Left renal pelvis (tissue), 4 donors: ENCODE results near the gene ZAP70. TPM values are rescaled to one million over a fixed set of nuclear protein-coding genes. Genes with fewer than 3 reads are reported as not detected.

ENCODE experiments used
- DNase-seq, 4 donors: peaks; one replicate each; pipeline ENCODE4 v3.0.0-alpha.2; 2013; ENCODE audit warnings: low read depth in 4 of 4, low spot score in 3 of 4
- polyA plus RNA-seq, 4 donors: library from polyadenylated mRNA; unstranded; fragments of 120-200 nt; gene quantifications; one replicate each; pipeline ENCODE4 v1.2.1, GENCODE V29; 2013; ENCODE audit not compliant: insufficient read length in 4 of 4

ZAP70 gene
- polyA plus RNA-seq, 4 donors = 0.80 to 2.7 (median 1.8) TPM

- DNase-seq = no peak
Measured at GRCh38 chr2:97715951-97716694, 2.7 kb downstream of the ZAP70 start.

DNA sequence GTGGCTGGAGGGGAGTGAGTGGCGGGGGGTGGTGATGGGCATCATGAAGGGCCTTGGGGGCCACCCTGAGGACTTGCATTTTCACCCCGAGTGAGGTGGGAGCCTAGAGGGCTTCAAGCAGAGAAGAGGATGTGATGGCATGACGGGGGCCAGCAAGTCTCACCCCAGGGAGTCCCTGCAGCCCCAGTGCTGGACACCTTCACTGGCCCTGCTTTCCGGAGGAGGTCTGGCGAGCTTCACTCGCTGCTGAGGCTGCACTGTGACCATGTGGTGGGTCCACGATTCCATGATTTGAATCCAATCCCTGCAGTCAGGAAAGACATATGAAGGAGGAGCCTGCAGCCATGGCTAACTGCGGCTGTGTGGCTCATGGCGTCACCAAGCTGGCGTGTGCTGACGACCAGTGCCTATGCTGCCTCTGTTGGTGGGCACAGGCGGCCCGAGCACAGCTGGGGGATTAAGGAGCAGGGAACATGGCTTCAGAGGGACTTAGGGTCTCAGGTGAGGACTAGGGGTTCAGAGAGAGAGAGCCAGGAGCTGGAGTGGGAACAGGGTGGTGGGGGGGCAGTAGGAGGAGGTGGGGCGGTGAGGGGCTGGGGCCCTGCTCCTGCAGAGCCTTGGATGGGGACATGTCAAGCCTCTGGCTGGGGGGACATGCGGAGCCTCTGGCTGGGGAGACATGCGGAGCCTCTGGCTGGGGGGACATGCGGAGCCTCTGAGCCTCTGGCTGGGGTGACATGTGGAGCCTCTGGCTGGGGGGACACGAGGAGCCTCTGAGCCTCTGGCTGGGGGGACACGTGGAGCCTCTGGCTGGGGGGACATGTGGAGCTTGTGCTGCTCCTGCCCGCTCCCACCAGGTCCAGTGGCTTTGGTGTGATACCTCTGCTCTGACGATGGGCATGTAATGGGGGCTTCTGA lies 3.6 kb downstream of the ZAP70 start:
- no peak for DNase-seq

- DNase-seq = no peak
Measured at GRCh38 chr2:97717613-97717995, 4.2 kb downstream of the ZAP70 start.

DNA sequence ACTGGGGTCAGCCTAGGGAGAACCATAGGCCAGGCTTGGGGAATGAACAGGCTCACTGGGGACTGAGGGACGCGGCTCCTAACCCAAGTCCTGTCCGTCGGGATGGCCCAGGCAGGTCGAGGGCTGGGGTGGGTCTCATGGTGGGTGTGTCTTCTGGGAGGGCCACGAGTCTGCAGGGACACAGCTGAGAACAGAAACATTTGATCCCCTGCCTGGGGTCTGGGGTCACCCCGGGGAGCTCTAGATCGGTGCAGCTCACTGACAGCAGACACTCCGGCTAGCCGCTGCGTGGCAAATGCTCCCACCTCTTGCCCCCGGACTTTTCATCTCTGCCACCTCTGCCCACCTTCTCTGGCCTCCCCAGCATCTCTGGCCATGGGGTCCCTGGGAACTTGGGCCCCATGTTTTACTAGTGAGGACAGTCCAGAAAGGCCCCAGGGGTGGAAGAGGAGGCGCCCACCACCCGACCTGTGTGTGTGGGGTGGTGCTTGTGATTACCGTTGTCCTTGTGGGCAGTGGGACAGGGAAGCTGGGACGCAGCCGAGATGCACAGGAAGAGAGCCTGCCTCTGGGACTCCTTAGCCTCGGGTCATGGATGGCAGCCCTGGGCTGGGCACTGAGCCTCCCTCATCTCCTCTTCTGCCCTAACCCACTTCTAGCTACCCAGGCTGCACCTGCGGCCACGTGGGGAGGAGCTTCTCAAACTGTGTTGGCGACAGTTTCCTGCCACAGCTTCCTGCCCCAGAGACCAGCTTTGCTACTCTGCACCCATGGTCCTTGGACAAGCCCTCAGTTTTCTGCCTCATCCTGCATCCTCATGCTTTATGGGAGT lies 4.9 kb downstream of the ZAP70 start:
- DNase-seq = no peak

GRCh38 chr2:97718942-97719341 lies 5.6 kb downstream of the ZAP70 start:
- DNase-seq = no peak

DNA sequence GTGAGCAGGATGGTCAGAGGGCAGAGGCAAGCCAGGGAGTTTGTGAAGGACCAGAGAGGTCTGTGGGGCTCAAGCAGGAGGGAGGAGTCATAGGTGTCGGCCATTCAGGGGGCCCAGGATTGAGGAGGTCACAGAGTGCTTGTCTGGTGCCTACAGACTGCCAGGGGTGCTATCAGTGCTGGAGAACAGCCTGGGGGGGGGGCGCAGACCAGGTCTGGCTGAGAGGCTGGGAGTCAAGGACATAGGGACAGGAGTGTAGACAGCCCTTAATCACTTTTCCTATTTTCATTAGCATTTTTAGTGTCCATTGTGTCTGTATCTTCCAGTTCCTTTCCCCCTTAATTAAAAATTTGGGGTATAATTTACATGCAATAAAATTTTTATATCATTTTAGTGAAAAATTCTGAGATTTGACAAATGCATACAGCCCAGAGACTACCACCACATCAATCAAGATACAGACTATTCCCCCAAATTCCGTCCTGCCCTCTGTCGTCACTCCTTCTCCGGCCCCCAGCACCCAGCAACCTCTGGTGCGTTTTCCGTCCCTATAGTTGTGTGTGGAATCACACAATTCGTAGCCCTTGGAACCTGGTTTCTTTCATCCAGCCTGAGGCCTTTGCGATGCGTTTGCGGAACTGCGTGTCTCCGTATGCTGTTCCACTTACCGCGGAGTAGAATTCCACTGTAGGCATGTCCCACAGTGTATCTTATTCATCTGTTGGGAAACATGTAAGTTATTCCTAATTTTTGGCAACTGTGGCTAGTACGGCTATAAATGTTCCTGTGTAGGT lies 6.2 kb downstream of the ZAP70 start:
- no peak for DNase-seq

GRCh38 chr2:97720746-97721145 lies 7.4 kb downstream of the ZAP70 start:
- no peak for DNase-seq

- DNase-seq = no peak
Measured at GRCh38 chr2:97722227-97722626, 8.9 kb downstream of the ZAP70 start.

- DNase-seq = no peak
Measured at GRCh38 chr2:97723156-97724072, 10.0 kb downstream of the ZAP70 start.

DNA sequence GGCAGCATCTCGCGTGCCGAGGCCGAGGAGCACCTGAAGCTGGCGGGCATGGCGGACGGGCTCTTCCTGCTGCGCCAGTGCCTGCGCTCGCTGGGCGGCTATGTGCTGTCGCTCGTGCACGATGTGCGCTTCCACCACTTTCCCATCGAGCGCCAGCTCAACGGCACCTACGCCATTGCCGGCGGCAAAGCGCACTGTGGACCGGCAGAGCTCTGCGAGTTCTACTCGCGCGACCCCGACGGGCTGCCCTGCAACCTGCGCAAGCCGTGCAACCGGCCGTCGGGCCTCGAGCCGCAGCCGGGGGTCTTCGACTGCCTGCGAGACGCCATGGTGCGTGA lies 10.7 kb downstream of the ZAP70 start:
- DNase-seq = no peak

DNA sequence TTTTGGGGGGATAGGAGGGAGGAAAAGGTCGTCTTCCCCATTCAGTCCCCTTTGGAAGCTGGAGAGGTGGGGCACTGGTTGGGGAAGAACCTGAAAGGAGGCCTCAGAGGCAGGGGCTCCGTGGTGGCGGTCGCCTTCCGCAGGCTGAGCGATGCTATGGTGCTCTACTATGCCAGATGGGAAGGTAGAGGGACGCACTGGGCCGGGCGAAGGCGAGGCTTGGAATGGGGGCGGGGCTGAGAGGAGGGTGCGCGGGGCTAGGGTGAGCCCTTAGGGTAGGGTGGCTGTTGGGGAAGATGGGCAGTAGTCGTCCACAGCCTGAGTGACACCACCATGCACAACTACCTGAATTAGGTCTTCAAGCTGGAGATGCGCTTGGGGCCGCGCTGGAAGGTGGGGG lies 11.1 kb downstream of the ZAP70 start:
- no peak for DNase-seq

- DNase-seq = no peak
Measured at GRCh38 chr2:97724946-97725688, 11.7 kb downstream of the ZAP70 start.

DNA sequence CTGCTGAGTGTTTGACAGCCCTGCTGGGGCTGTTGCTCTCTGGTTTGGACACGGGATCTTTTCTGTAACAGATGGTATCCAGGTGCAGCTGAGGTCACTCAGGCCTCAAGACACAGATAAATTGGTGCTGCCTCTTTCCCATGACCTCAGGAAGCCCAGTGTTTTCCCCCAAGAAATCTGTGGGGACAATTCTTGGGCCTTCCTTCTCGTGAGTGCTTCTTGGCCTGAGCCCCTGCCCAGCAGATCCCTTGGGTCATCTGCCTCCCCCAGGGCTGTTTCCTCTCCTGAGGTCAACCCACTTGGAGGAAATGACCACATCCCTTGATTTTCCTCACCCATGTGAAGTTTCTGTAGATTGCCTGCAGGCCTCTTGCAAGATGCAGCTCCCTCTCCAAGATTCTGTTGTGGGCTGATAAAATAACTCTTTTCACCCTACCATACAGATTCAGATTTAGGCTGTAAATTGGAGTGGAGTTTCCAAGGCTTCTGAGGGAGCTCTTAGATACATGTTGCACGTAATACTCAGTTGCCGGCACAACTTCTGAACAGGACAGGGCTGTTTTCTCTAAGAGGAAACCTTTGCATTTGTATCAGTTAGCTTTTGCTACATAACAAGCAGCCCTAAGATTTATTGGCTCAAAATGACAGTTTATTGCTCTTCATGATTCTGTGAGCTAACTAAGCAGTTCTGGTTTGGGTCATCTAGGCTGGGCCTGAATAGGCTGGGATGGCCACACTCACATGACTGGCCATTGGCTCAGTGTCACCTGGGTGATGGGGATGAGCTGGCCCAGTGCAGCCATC lies 13.1 kb downstream of the ZAP70 start:
- no peak for DNase-seq

GRCh38 chr2:97727296-97727695 lies 13.9 kb downstream of the ZAP70 start:
- DNase-seq = no peak

GRCh38 chr2:97728091-97728731 lies 14.8 kb downstream of the ZAP70 start:
- no peak for DNase-seq

GRCh38 chr2:97730245-97730644 lies 16.9 kb downstream of the ZAP70 start:
- DNase-seq = no peak

- DNase-seq = no peak
Measured at GRCh38 chr2:97731274-97732020, 18.1 kb downstream of the ZAP70 start.
